ENCODE measurements around the gene KIAA0513. TPM values are rescaled to one million over a fixed set of nuclear protein-coding genes. Genes with fewer than 3 reads are reported as not detected.

KIAA0513 gene
- total RNA-seq, 1 donor from 2014 or later: 10.6 TPM

GRCh38 chr16:85033171-85033570 lies 5.6 kb downstream of the KIAA0513 start:
- H3K9me3 Mint-ChIP-seq (ENCODE audit: unreplicated experiment): no peaks in the 10 kb centered on the region
- H3K27me3 Mint-ChIP-seq (ENCODE audit: unreplicated experiment): no peaks in the 10 kb centered on the region
- DNase-seq (ENCODE audit: extremely low spot score, unreplicated experiment): no peak
- H3K27ac Mint-ChIP-seq (ENCODE audit: unreplicated experiment): no peak overlapping the region
- peaks cover 19% of the 10 kb centered on the region for H3K4me1 Mint-ChIP-seq (ENCODE audit: unreplicated experiment)
- H3K36me3 Mint-ChIP-seq (ENCODE audit: unreplicated experiment): peaks cover 3% of the 10 kb centered on the region
- no peak for TF ChIP-seq CTCF (IDR thresholded peaks at IDR 0.05)
- H3K4me3 Mint-ChIP-seq (ENCODE audit: unreplicated experiment): no peak overlapping the region

- Mint-ChIP-seq H3K36me3 (ENCODE audit: unreplicated experiment) (peaks cover 3% of the 10 kb centered on the region), H3K4me3 (ENCODE audit: unreplicated experiment) (no peak overlapping the region), H3K27me3 (ENCODE audit: unreplicated experiment) (no peaks in the 10 kb centered on the region), H3K4me1 (ENCODE audit: unreplicated experiment) (peaks cover 3% of the 10 kb centered on the region), H3K27ac (ENCODE audit: unreplicated experiment) (no peak overlapping the region), H3K9me3 (ENCODE audit: unreplicated experiment) (no peaks in the 10 kb centered on the region)
- DNase-seq (ENCODE audit: extremely low spot score, unreplicated experiment): no peak
- TF ChIP-seq CTCF (IDR thresholded peaks at IDR 0.05): no peak
Measured at GRCh38 chr16:85034591-85035433, 7.2 kb downstream of the KIAA0513 start.

- Mint-ChIP-seq H3K27ac (ENCODE audit: unreplicated experiment) (no peak overlapping the region), H3K4me3 (ENCODE audit: unreplicated experiment) (no peak overlapping the region), H3K9me3 (ENCODE audit: unreplicated experiment) (no peaks in the 10 kb centered on the region), H3K4me1 (ENCODE audit: unreplicated experiment) (no peaks in the 10 kb centered on the region), H3K36me3 (ENCODE audit: unreplicated experiment) (peaks cover 3% of the 10 kb centered on the region), H3K27me3 (ENCODE audit: unreplicated experiment) (no peaks in the 10 kb centered on the region)
- TF ChIP-seq CTCF (IDR thresholded peaks at IDR 0.05): no peak
- no peak for DNase-seq (ENCODE audit: extremely low spot score, unreplicated experiment)
Measured at GRCh38 chr16:85036236-85037049, 8.8 kb downstream of the KIAA0513 start.

GRCh38 chr16:85037050-85037410 lies 9.4 kb downstream of the KIAA0513 start:
- H3K9me3 Mint-ChIP-seq (ENCODE audit: unreplicated experiment): no peaks in the 10 kb centered on the region
- no peak for TF ChIP-seq CTCF (IDR thresholded peaks at IDR 0.05)
- no peak for DNase-seq (ENCODE audit: extremely low spot score, unreplicated experiment)
- no peak overlapping the region for H3K4me3 Mint-ChIP-seq (ENCODE audit: unreplicated experiment)
- no peaks in the 10 kb centered on the region for H3K27me3 Mint-ChIP-seq (ENCODE audit: unreplicated experiment)
- H3K4me1 Mint-ChIP-seq (ENCODE audit: unreplicated experiment): no peaks in the 10 kb centered on the region
- no peak overlapping the region for H3K27ac Mint-ChIP-seq (ENCODE audit: unreplicated experiment)
- peaks cover 3% of the 10 kb centered on the region for H3K36me3 Mint-ChIP-seq (ENCODE audit: unreplicated experiment)

GRCh38 chr16:85037721-85038120 lies 10.1 kb downstream of the KIAA0513 start:
- Mint-ChIP-seq H3K9me3 (ENCODE audit: unreplicated experiment) (no peaks in the 10 kb centered on the region), H3K4me3 (ENCODE audit: unreplicated experiment) (no peak overlapping the region), H3K4me1 (ENCODE audit: unreplicated experiment) (no peaks in the 10 kb centered on the region), H3K36me3 (ENCODE audit: unreplicated experiment) (peaks cover 3% of the 10 kb centered on the region), H3K27me3 (ENCODE audit: unreplicated experiment) (no peaks in the 10 kb centered on the region), H3K27ac (ENCODE audit: unreplicated experiment) (no peak overlapping the region)
- DNase-seq (ENCODE audit: extremely low spot score, unreplicated experiment): no peak
- no peak for TF ChIP-seq CTCF (IDR thresholded peaks at IDR 0.05)
